Activated T-helper 2 cell treated with anti-CD3 and anti-CD28 coated beads, Interferon-gamma antibody, Interleukin-2, Interleukin-4, amounts not matched to agents 10 μg/mL and 5 μg/mL and 100 μg/mL, durations not matched to agents 14 hours and 24 hours and 36 hours (primary cell): ENCODE data around the gene QKI. TPM values are rescaled to one million over a fixed set of nuclear protein-coding genes. Genes with fewer than 3 reads are reported as not detected.
A peak's percentile ranks its signal among the peaks of the same experiment; 100 is the strongest.
"Not testable (repeated sequence)": the region's sequence is repeated elsewhere in the genome, so short reads cannot be mapped to it uniquely, and the experiment has no call there.

Source experiments
- DNase-seq: peaks from one replicate; pipeline ENCODE4 v3.0.0; 2021; ENCODE audit warnings: low spot score
- H3K27ac Mint-ChIP-seq: one replicate; pipeline ENCODE4 v1.8.0; 2021; ENCODE audit warnings: mixed read lengths
- H3K27me3 Mint-ChIP-seq: one replicate; pipeline ENCODE4 v1.8.0; 2021; ENCODE audit warnings: low read depth, mixed read lengths
- H3K36me3 Mint-ChIP-seq: one replicate; pipeline ENCODE4 v1.8.0; 2021; ENCODE audit warnings: low read depth, mixed read lengths
- H3K4me1 Mint-ChIP-seq: one replicate; pipeline ENCODE4 v1.8.0; 2021; ENCODE audit warnings: low read depth, mixed read lengths
- H3K4me3 Mint-ChIP-seq: one replicate; pipeline ENCODE4 v1.8.0; 2021; ENCODE audit warnings: low read depth, mild to moderate bottlenecking, moderate library complexity, mixed read lengths
- H3K9me3 Mint-ChIP-seq: one replicate; pipeline ENCODE4 v1.8.0; 2021; ENCODE audit warnings: mixed read lengths
- intact Hi-C: fragments of 100-400 bp; cut with micrococcal nuclease; formaldehyde crosslinking; loops from one replicate; pipeline ENCODE4 v1.15.1; 2023
- total RNA-seq: library from RNA; stranded (reverse); gene quantifications from 2 replicates; pipeline ENCODE4 v1.2.3, GENCODE V29; 2022

QKI gene
- total RNA-seq, 1 donor from 2014 or later: 65.1 TPM

- Mint-ChIP-seq H3K9me3 (no peaks in the 10 kb centered on the region), H3K4me1 (peaks cover 24% of the 10 kb centered on the region), H3K27ac (no peak overlapping the region), H3K36me3 (peaks cover 5% of the 10 kb centered on the region), H3K27me3 (no peaks in the 10 kb centered on the region), H3K4me3 (no peak overlapping the region)
- no peak for DNase-seq
- intact Hi-C loops: no loop called here
Observed at GRCh38 chr6:163438298-163438939, 23.9 kb downstream of the QKI start.

GRCh38 chr6:163438940-163439335, 24.4 kb downstream of the QKI start:
- Mint-ChIP-seq H3K27ac (no peak overlapping the region), H3K36me3 (peaks cover 5% of the 10 kb centered on the region), H3K27me3 (no peaks in the 10 kb centered on the region), H3K9me3 (no peaks in the 10 kb centered on the region), H3K4me3 (no peak overlapping the region), H3K4me1 (peaks cover 24% of the 10 kb centered on the region)
- no peak for DNase-seq
- intact Hi-C loops: no loop called here

GRCh38 chr6:163439390-163439789, 24.9 kb downstream of the QKI start:
- DNase-seq, H3K9me3 Mint-ChIP-seq, H3K36me3 Mint-ChIP-seq, H3K27ac Mint-ChIP-seq, H3K4me3 Mint-ChIP-seq, intact Hi-C loops, H3K27me3 Mint-ChIP-seq: not testable (repeated sequence)
- H3K4me1 Mint-ChIP-seq: peaks cover 27% of the 10 kb centered on the region

DNA sequence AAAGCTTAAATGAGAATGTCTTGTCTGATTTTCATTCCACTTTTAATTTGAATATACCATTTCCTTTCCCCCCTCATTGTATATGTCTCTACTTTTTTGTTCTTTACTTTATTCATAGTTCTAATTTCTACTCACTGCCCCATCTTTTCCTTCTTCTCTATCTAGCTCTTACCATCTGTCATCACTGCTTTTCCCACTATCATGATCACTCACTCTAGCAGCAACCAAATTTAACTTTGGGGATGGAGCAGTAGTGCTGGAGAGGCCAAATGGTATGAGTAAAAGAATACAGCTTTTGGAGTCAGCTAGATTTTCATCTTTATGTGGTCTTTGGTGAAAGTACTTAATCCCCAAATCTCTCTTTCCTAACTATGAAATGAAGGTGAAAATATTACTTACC, 25.5 kb downstream of the QKI start:
- H3K36me3 Mint-ChIP-seq: peaks cover 5% of the 10 kb centered on the region
- intact Hi-C loops: no loop called here
- peaks cover 27% of the 10 kb centered on the region for H3K4me1 Mint-ChIP-seq
- no peaks in the 10 kb centered on the region for H3K9me3 Mint-ChIP-seq
- H3K4me3 Mint-ChIP-seq: no peak overlapping the region
- no peak for DNase-seq
- H3K27ac Mint-ChIP-seq: no peak overlapping the region
- H3K27me3 Mint-ChIP-seq: no peaks in the 10 kb centered on the region

DNA sequence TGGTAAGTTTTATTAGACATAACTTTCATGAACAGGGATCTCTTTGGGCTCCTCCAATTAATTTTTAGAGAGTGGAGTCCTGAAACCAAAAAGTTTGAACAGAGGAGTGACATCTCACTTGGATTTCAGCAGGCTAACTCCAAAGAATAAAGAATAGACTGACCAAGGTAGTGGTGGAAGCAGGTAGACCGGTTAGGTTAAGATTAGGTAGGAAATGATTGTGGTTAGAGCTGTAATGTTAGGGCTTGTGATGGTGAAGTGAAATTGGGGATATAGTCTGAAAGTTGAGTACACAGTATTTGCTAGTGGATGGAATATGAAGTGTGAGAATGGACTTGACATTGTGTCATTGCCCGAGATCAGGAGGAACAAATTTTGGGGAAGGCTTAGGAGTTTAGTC, 27.8 kb downstream of the QKI start:
- H3K4me3 Mint-ChIP-seq: no peak overlapping the region
- no peak overlapping the region for H3K27ac Mint-ChIP-seq
- peaks cover 24% of the 10 kb centered on the region for H3K4me1 Mint-ChIP-seq
- H3K36me3 Mint-ChIP-seq: peaks cover 5% of the 10 kb centered on the region
- H3K9me3 Mint-ChIP-seq: no peaks in the 10 kb centered on the region
- no peaks in the 10 kb centered on the region for H3K27me3 Mint-ChIP-seq
- intact Hi-C loops: loop anchor here (2.0 kb wide), 1 partner anchor 16 kb away; no protein-coding TSS in a partner anchor
- no peak for DNase-seq

GRCh38 chr6:163444077-163444476, 29.6 kb downstream of the QKI start:
- Mint-ChIP-seq H3K27me3 (no peaks in the 10 kb centered on the region), H3K9me3 (no peaks in the 10 kb centered on the region), H3K36me3 (peaks cover 5% of the 10 kb centered on the region), H3K4me3 (no peak overlapping the region), H3K27ac (no peak overlapping the region), H3K4me1 (peaks cover 16% of the 10 kb centered on the region)
- intact Hi-C loops: no loop called here
- no peak for DNase-seq

GRCh38 chr6:163446549-163446948, 32.0 kb downstream of the QKI start:
- Mint-ChIP-seq H3K27ac (no peak overlapping the region), H3K9me3 (no peaks in the 10 kb centered on the region), H3K27me3 (no peaks in the 10 kb centered on the region), H3K36me3 (no peaks in the 10 kb centered on the region), H3K4me1 (peaks cover 19% of the 10 kb centered on the region), H3K4me3 (no peak overlapping the region)
- intact Hi-C loops: no loop called here
- DNase-seq: no peak

GRCh38 chr6:163449076-163449475, 34.6 kb downstream of the QKI start:
- no peaks in the 10 kb centered on the region for H3K36me3 Mint-ChIP-seq
- H3K27ac Mint-ChIP-seq: no peak overlapping the region
- H3K4me3 Mint-ChIP-seq: no peak overlapping the region
- DNase-seq: no peak
- peaks cover 13% of the 10 kb centered on the region for H3K4me1 Mint-ChIP-seq
- intact Hi-C loops: no loop called here
- no peaks in the 10 kb centered on the region for H3K27me3 Mint-ChIP-seq
- no peaks in the 10 kb centered on the region for H3K9me3 Mint-ChIP-seq

GRCh38 chr6:163454425-163454824, 39.9 kb downstream of the QKI start:
- peaks cover 25% of the 10 kb centered on the region for H3K36me3 Mint-ChIP-seq
- no peak overlapping the region for H3K27ac Mint-ChIP-seq
- H3K4me1 Mint-ChIP-seq: peaks cover 42% of the 10 kb centered on the region
- H3K9me3 Mint-ChIP-seq: no peaks in the 10 kb centered on the region
- no peak overlapping the region for H3K4me3 Mint-ChIP-seq
- intact Hi-C loops: loop anchor here (2.0 kb wide), 1 partner anchor 14 kb away; no protein-coding TSS in a partner anchor
- H3K27me3 Mint-ChIP-seq: no peaks in the 10 kb centered on the region
- DNase-seq: no peak

DNA sequence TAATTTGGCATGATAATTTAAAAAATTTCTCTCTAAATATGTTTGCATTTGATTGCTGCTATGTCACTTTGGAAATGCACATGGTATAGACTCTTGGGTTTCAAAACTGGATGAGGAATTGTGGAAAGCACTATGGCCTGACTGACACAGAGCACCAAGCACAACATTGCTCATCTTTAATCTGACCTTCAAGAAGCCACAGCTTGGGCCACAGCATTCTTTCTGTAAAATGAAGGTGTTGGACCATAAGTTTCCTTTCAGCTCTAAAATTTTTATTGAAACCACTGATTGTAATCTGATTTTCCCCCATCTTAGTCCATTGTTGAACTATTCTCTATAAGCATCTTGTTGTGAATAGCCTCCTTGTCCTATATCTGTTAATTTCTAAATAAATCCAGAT, 41.0 kb downstream of the QKI start:
- no peak for DNase-seq
- Mint-ChIP-seq H3K27me3 (no peaks in the 10 kb centered on the region), H3K4me1 (peaks cover 52% of the 10 kb centered on the region), H3K36me3 (peaks cover 32% of the 10 kb centered on the region), H3K27ac (no peak overlapping the region), H3K4me3 (no peak overlapping the region), H3K9me3 (no peaks in the 10 kb centered on the region)
- intact Hi-C loops: loop anchor here (2.0 to 5.0 kb wide), 2 partner anchors 13 to 37 kb away; no protein-coding TSS in a partner anchor

DNA sequence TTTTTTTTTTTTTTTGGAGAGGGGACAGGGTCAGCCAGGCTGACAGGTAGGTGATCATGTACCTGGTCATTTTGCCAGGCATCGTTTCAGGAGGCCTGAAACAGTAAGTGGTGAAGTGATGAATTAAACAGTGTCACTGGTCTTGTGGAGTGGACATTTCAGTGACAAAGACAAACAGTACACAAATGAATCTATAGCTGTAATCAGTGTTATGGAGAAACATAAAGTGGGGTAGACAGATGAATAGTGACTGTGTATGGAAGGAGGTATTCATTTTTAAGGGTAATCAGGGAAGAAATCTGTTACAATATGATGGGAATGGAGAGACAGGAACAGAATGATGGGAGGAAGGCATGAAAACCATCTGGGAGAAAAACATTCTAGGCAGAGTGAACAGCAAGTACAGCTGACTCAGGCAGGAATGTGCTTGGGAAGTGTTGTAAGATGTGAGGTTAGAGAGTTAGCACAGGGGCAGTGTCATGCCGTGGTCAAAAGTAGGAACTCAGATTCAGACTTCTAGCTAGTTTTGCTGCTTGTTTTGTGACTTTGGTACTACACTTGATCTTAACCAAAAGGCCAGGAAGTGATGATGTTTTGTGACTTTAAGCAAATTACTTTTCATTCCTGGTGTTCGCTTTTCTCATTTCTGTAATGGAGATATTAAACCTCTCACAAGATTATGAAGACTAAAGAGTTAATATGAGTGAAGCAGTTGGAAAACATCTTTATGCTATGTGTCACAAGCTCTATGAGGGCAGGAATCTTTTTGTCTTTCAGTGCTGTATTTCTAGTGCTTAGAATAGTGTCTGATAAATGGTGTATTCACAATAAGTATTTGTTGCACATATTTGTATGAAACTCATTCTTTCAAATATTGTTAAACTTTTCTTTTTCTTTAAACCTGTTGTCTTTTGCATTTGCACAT, 43.4 kb downstream of the QKI start:
- peaks cover 64% of the 10 kb centered on the region for H3K4me1 Mint-ChIP-seq

GRCh38 chr6:163459007-163459406, 44.5 kb downstream of the QKI start:
- DNase-seq: no peak
- Mint-ChIP-seq H3K27me3 (no peaks in the 10 kb centered on the region), H3K4me3 (peak overlapping the region; percentile 93), H3K4me1 (peaks cover 73% of the 10 kb centered on the region), H3K27ac (peak overlapping the region; percentile 65), H3K36me3 (peaks cover 47% of the 10 kb centered on the region), H3K9me3 (no peaks in the 10 kb centered on the region)
- intact Hi-C loops: loop anchor here (2.0 to 5.0 kb wide), 2 partner anchors 16 to 33 kb away; no protein-coding TSS in a partner anchor

More for the DNA sequence above, 43.4 kb downstream of the QKI start:
- intact Hi-C loops: loop anchor here (2.0 to 5.0 kb wide), 2 partner anchors 15 to 34 kb away; no protein-coding TSS in a partner anchor
- Mint-ChIP-seq H3K36me3 (peaks cover 40% of the 10 kb centered on the region), H3K27ac (peak overlapping the region; percentile 34), H3K4me3 (no peak overlapping the region), H3K27me3 (no peaks in the 10 kb centered on the region), H3K9me3 (no peaks in the 10 kb centered on the region)
- no peak for DNase-seq

DNA sequence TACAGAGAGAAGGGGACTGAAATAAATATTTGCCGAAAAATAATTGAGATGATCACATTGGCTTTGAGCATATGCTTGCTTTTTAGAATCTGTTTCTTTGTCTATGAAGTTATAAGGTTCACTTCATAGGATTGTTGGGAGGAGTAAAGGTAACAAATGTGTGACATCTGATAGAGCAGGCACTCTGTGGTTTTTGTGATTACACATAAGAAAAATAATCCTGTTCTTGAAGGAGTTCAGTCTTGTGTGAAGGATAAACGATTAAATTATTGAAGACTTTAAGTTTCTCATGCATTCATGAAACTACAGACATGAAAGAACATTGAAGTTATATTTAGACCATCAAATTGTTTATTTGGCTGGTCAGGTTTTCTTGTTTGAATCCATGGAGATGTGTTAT, 45.0 kb downstream of the QKI start:
- no peak for DNase-seq
- Mint-ChIP-seq H3K4me1 (peaks cover 75% of the 10 kb centered on the region), H3K4me3 (peak overlapping the region; percentile 93), H3K9me3 (no peaks in the 10 kb centered on the region), H3K27ac (peak overlapping the region; percentile 65), H3K27me3 (no peaks in the 10 kb centered on the region), H3K36me3 (peaks cover 52% of the 10 kb centered on the region)
- intact Hi-C loops: loop anchor here (2.0 to 5.0 kb wide), 2 partner anchors 17 to 33 kb away; no protein-coding TSS in a partner anchor
